ENCODE data around the gene EBF3.

- TF ChIP-seq EZH2 (IDR thresholded peaks at IDR 0.05), result no peak
- no peak for TF ChIP-seq POLR2AphosphoS5 (IDR thresholded peaks at IDR 0.05; ENCODE audit: borderline replicate concordance, low read depth, low read length)
- TF ChIP-seq FOXP2 (optimal IDR thresholded peaks at IDR 0.05; ENCODE audit: control extremely low read depth, extremely low read length, insufficient read depth), result no peak
Observed at GRCh38 chr10:129960481-129961156, 3.5 kb downstream of the EBF3 start.
